ENCODE measurements around the gene BICDL2. TPM values are rescaled to one million over a fixed set of nuclear protein-coding genes. Genes with fewer than 3 reads are reported as not detected.

The BICDL2 gene
- total and polyA plus RNA-seq, 9 of the 15 experiments (the other 6 are each of a cell fraction or from before 2014, with no cell fraction given) = 0.09 to 0.28 (median 0.09) TPM; not detected in 6

- no peak for TF ChIP-seq DMBX1 (CRISPR knock-in tag; IDR thresholded peaks at IDR 0.05; ENCODE audit: borderline replicate concordance)
- no peak for TF ChIP-seq MCM2 (IDR thresholded peaks at IDR 0.05; ENCODE audit: low read depth)
- TF ChIP-seq HNRNPH1 (optimal IDR thresholded peaks at IDR 0.05; ENCODE audit: low read depth, low read length) = no peak
- TF ChIP-seq HSF4 (CRISPR knock-in tag; IDR thresholded peaks at IDR 0.05; ENCODE audit: borderline replicate concordance) = no peak
- TF ChIP-seq ZBTB12 (CRISPR knock-in tag; IDR thresholded peaks at IDR 0.05) = no peak
- TF ChIP-seq ZNF668 (CRISPR knock-in tag; IDR thresholded peaks at IDR 0.05) = no peak
- TF ChIP-seq ZNF444 (CRISPR knock-in tag; IDR thresholded peaks at IDR 0.05) = no peak
- no peak for TF ChIP-seq KAT8 (IDR thresholded peaks at IDR 0.05; ENCODE audit: low read depth)
- TF ChIP-seq ATF1 (CRISPR knock-in tag; IDR thresholded peaks at IDR 0.05) = no peak
- TF ChIP-seq ATF1 (tag; IDR thresholded peaks at IDR 0.05) = peak; percentile 49; the same call in 1 of the 2 replicates
- no peak for TF ChIP-seq STAT5A (IDR thresholded peaks at IDR 0.05; ENCODE audit: borderline replicate concordance, low read length)
- TF ChIP-seq ZFX (CRISPR knock-in tag; IDR thresholded peaks at IDR 0.05) = 0 out of 2 replicates have a peak, but pooled peaks have one; percentile 38
- TF ChIP-seq MAFF (IDR thresholded peaks at IDR 0.05; ENCODE audit: low read length) = no peak
- no peak for TF ChIP-seq FOXA1 (IDR thresholded peaks at IDR 0.05; ENCODE audit: borderline replicate concordance)
- no peak for TF ChIP-seq ZNF586 (CRISPR knock-in tag; conservative IDR thresholded peaks at IDR 0.05)
- no peak for TF ChIP-seq MEF2A (IDR thresholded peaks at IDR 0.05; ENCODE audit: control insufficient read depth, low read depth, low read length)
- TF ChIP-seq ZC3H4 (CRISPR knock-in tag; IDR thresholded peaks at IDR 0.05; ENCODE audit: borderline replicate concordance) = no peak
- TF ChIP-seq MYNN (IDR thresholded peaks at IDR 0.05) = no peak
- no peak for TF ChIP-seq MYNN (CRISPR knock-in tag; IDR thresholded peaks at IDR 0.05)
- no peak for TF ChIP-seq HIVEP1 (CRISPR knock-in tag; IDR thresholded peaks at IDR 0.05)
- no peak for TF ChIP-seq HDAC3 (IDR thresholded peaks at IDR 0.05; ENCODE audit: borderline replicate concordance, partially characterized antibody)
- no peak for TF ChIP-seq ZNF224 (CRISPR knock-in tag; IDR thresholded peaks at IDR 0.05)
- no peak for TF ChIP-seq ZNF253 (CRISPR knock-in tag; conservative IDR thresholded peaks at IDR 0.05)
- TF ChIP-seq ETV6 (IDR thresholded peaks at IDR 0.05; ENCODE audit: borderline replicate concordance in 1 of 2, low read depth in 2 of 2, low read length in 1 of 2) = no peak
- 0 out of 2 replicates have a peak, but pooled peaks have one; percentile 63 for TF ChIP-seq ETV6 (CRISPR knock-in tag; IDR thresholded peaks at IDR 0.05; ENCODE audit: borderline replicate concordance)
- TF ChIP-seq DNMT1 (IDR thresholded peaks at IDR 0.05) = no peak
- no peak for TF ChIP-seq MTA1 (IDR thresholded peaks at IDR 0.05; ENCODE audit: borderline replicate concordance)
- TF ChIP-seq TSC22D4 (tag; IDR thresholded peaks at IDR 0.05) = no peak
- no peak for TF ChIP-seq CLOCK (CRISPR knock-in tag; IDR thresholded peaks at IDR 0.05; ENCODE audit: borderline replicate concordance)
- no peak for TF ChIP-seq NFYB (IDR thresholded peaks at IDR 0.05; ENCODE audit: extremely low read depth, insufficient read length)
These were observed 53.0 kb downstream of the BICDL2 start (continued) for GRCh38 chr16:2983706-2984136.

All from K562 (cell line).